Activated CD4-positive, alpha-beta T cell treated with anti-CD3 and anti-CD28 coated beads for 4 hours (primary cell): ENCODE data around the gene RNU2-63P.
"Not testable (repeated sequence)": the region's sequence is repeated elsewhere in the genome, so short reads cannot be mapped to it uniquely, and the experiment has no call there.

Experiments used
- DNase-seq, 2 donors: peaks; one replicate each; pipeline ENCODE4 v3.0.0-alpha.2; 2020

RNU2-63P gene

GRCh38 chr2:88016086-88016959 lies at the start of gene RNU2-63P:
TSS of gene RNU2-63P (minus strand) at chr2:88016547.
- peak; percentile 74 to 77 for DNase-seq

- no peak for DNase-seq
These were observed 44.9 kb upstream of the RNU2-63P start for GRCh38 chr2:88061295-88061694.

GRCh38 chr2:88060907-88061275 lies 44.5 kb upstream of the RNU2-63P start:
- no peak for DNase-seq

GRCh38 chr2:88059979-88060906 lies 43.9 kb upstream of the RNU2-63P start:
- peak; percentile 28 to 32 for DNase-seq

- DNase-seq: no peak
These were observed 41.8 kb upstream of the RNU2-63P start for GRCh38 chr2:88058191-88058590.

GRCh38 chr2:88057437-88057844 lies 41.1 kb upstream of the RNU2-63P start:
- no peak for DNase-seq

- peak; percentile 89 to 94 for DNase-seq
These were observed 39.2 kb upstream of the RNU2-63P start, which contains the start of gene KRCC1 for GRCh38 chr2:88055371-88056128. TSS of gene KRCC1 (minus strand) at chr2:88055783. CDS start at chr2:88028563, 27,220 bp downstream.

GRCh38 chr2:88054782-88055370 lies 38.5 kb upstream of the RNU2-63P start:
- DNase-seq: peak in 1 of 2 donors; percentile 7

- no peak for DNase-seq
These were observed 37.8 kb upstream of the RNU2-63P start for GRCh38 chr2:88053934-88054781.

GRCh38 chr2:88053296-88053695 lies 36.9 kb upstream of the RNU2-63P start:
- DNase-seq: no peak

GRCh38 chr2:88051792-88052191 lies 35.4 kb upstream of the RNU2-63P start:
- DNase-seq: no peak

- DNase-seq: no peak
These were observed 33.3 kb upstream of the RNU2-63P start for GRCh38 chr2:88049622-88050021.

GRCh38 chr2:88048541-88048940 lies 32.2 kb upstream of the RNU2-63P start:
- no peak for DNase-seq

GRCh38 chr2:88045561-88045960 lies 29.2 kb upstream of the RNU2-63P start:
- not testable (repeated sequence) for DNase-seq

- no peak for DNase-seq
These were observed 26.1 kb upstream of the RNU2-63P start for GRCh38 chr2:88042476-88042875.

GRCh38 chr2:88038263-88039105 lies 22.1 kb upstream of the RNU2-63P start:
- DNase-seq: no peak

GRCh38 chr2:88036606-88037005 lies 20.3 kb upstream of the RNU2-63P start:
- DNase-seq: no peak

GRCh38 chr2:88036182-88036581 lies 19.8 kb upstream of the RNU2-63P start:
- no peak for DNase-seq

GRCh38 chr2:88032070-88032702 lies 15.8 kb upstream of the RNU2-63P start:
- no peak for DNase-seq

- no peak for DNase-seq
These were observed 12.6 kb upstream of the RNU2-63P start for GRCh38 chr2:88028931-88029330.
